ENCODE measurements around the gene ITIH5. TPM values are rescaled to one million over a fixed set of nuclear protein-coding genes. Genes with fewer than 3 reads are reported as not detected.
"Not testable (repeated sequence)": the region's sequence is repeated elsewhere in the genome, so short reads cannot be mapped to it uniquely, and the experiment has no call there.

ITIH5 gene
- total and polyA plus RNA-seq, 2 donors: 97.6 to 113 TPM

GRCh38 chr10:7701158-7701742, 34.5 kb upstream of the ITIH5 start:
- WGBS: 93% methylated on average over 8 of the region's 8 CpGs
- Histone ChIP-seq H3K27ac (ENCODE audit: low read depth) (no peak overlapping the region), H3K4me1 (ENCODE audit: insufficient read depth) (no peaks in the 10 kb centered on the region), H3K36me3 (ENCODE audit: insufficient read depth) (no peaks in the 10 kb centered on the region), H3K4me3 (ENCODE audit: low read depth, low read length) (no peak overlapping the region)
- DNase-seq (ENCODE audit: extremely low spot score): no peak

DNA sequence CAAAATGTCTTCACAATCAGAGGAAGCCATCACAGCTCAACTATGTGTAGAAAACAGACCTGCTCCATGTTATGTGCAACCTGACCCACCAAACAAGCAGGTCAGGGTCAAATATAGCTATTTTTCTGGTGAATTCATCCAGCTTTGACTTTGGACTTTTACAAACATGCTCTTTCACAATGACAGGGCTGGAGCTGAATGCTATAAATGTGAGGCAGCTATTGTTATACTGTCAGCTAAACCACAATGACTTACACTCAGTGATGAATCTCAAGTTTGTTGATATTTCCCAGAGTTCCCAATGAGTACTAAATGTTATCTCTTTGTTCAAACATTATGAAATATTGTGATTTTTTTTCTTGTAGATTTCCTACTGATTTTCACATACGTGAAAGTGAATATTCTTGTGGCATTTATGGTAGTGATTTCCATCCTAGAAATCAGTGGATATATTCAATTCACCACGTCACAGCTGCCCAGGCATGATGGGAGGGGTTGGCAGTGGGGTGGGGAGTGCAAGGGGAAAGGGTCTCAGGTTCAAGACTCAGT, 33.9 kb upstream of the ITIH5 start:
- no peaks in the 10 kb centered on the region for H3K4me1 ChIP-seq (ENCODE audit: insufficient read depth)
- no peak overlapping the region for H3K27ac ChIP-seq (ENCODE audit: low read depth)
- WGBS: 65% methylated on average over 2 of the region's 2 CpGs
- H3K36me3 ChIP-seq (ENCODE audit: insufficient read depth): no peaks in the 10 kb centered on the region
- DNase-seq (ENCODE audit: extremely low spot score): no peak
- no peak overlapping the region for H3K4me3 ChIP-seq (ENCODE audit: low read depth, low read length)

DNA sequence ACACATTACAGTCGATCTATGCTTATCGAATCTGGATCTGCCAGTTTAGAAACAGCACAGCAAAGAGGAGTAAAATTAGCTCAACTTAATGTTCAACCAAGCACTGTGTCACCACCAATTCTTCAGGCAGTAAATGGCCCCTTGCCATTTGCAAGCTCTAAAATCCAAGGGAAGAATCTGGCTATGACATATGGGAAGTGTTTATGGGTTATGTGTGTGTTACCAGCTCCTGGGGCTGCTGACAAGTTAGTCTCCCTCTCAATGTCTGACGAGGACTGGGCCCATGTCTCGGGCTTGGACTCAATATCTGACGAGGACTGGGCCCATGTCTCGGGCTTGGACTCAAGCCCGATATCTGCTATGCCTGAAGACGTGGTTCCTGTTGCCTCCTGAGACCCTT, 30.7 kb upstream of the ITIH5 start:
- no peaks in the 10 kb centered on the region for H3K36me3 ChIP-seq (ENCODE audit: insufficient read depth)
- 46% methylated on average over 8 of the region's 8 CpGs for WGBS
- no peak overlapping the region for H3K27ac ChIP-seq (ENCODE audit: low read depth)
- no peaks in the 10 kb centered on the region for H3K4me1 ChIP-seq (ENCODE audit: insufficient read depth)
- DNase-seq (ENCODE audit: extremely low spot score): no peak
- no peak overlapping the region for H3K4me3 ChIP-seq (ENCODE audit: low read depth, low read length)

DNA sequence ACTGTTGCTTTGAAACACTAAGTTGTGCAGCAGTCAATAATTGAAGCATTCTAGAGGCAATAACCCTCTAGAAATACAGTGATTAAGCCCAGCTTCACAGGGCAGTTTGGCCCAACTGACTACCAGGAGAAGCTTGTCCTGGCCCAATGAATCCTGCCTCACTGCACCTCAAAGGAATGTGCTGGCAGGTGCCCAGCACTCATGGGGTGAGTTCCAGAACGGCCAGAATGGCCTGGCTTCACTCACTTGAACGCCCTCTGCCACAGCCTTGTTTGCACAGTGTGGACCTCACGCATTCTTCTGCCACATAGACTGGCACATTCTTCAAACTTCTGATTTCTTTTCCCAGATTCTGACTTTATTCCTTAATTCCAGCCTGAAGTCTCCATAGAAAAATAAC, 29.8 kb upstream of the ITIH5 start:
- Histone ChIP-seq H3K27ac (ENCODE audit: low read depth) (no peak overlapping the region), H3K36me3 (ENCODE audit: insufficient read depth) (no peaks in the 10 kb centered on the region), H3K4me1 (ENCODE audit: insufficient read depth) (no peaks in the 10 kb centered on the region), H3K4me3 (ENCODE audit: low read depth, low read length) (no peak overlapping the region)
- WGBS: 62% methylated on average over 3 of the region's 3 CpGs
- DNase-seq (ENCODE audit: extremely low spot score): no peak

DNA sequence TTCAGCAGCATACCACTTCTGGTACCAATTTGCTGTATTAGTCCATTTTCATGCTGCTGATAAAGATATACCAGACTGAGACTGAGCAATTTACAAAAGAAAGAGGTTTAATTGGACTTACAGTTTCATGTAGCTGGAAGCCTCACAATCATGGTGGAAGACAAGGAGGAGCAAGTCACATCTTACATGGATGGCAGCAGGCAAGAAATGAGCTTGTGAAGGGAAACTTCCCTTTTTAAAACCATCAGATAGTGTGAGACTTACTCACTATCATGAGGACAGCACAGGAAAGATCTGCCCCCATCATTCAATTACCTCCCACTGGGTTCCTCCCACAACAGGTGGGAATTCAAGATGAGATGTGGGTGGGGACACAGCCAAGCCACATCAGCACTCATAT, 26.4 kb upstream of the ITIH5 start:
- DNase-seq (ENCODE audit: extremely low spot score); H3K4me3 ChIP-seq (ENCODE audit: low read depth, low read length); H3K27ac ChIP-seq (ENCODE audit: low read depth); H3K36me3 ChIP-seq (ENCODE audit: insufficient read depth); H3K4me1 ChIP-seq (ENCODE audit: insufficient read depth): not testable (repeated sequence)

DNA sequence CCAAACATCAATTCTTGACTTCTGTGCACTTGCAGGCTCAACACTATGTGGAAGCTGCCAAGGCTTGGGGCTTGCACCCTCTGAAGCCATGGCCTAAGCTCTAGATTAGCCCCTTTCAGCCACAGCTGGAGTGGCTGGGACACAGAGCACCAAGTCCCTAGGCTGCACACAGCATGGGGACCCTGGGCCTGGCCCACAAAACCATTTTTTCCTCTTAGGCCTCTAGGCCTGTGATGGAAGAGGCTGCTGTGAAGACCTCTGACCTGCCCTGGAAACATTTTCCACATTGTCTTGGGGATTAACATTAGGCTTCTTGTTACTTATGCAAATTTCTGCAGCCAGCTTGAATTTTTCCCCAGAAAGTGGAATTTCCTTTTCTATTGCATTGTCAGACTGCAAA, 25.6 kb upstream of the ITIH5 start:
- not testable (repeated sequence) for H3K36me3 ChIP-seq (ENCODE audit: insufficient read depth); H3K4me1 ChIP-seq (ENCODE audit: insufficient read depth); DNase-seq (ENCODE audit: extremely low spot score); H3K27ac ChIP-seq (ENCODE audit: low read depth); H3K4me3 ChIP-seq (ENCODE audit: low read depth, low read length)

GRCh38 chr10:7690885-7691597, 24.3 kb upstream of the ITIH5 start:
- not testable (repeated sequence) for H3K4me3 ChIP-seq (ENCODE audit: low read depth, low read length); H3K4me1 ChIP-seq (ENCODE audit: insufficient read depth); H3K27ac ChIP-seq (ENCODE audit: low read depth); DNase-seq (ENCODE audit: extremely low spot score); H3K36me3 ChIP-seq (ENCODE audit: insufficient read depth)
- 87% methylated on average over 3 of the region's 3 CpGs for WGBS

GRCh38 chr10:7689591-7689990, 22.8 kb upstream of the ITIH5 start:
- DNase-seq (ENCODE audit: extremely low spot score): no peak
- H3K4me3 ChIP-seq (ENCODE audit: low read depth, low read length): no peak overlapping the region
- H3K4me1 ChIP-seq (ENCODE audit: insufficient read depth): no peaks in the 10 kb centered on the region
- no peaks in the 10 kb centered on the region for H3K36me3 ChIP-seq (ENCODE audit: insufficient read depth)
- no peak overlapping the region for H3K27ac ChIP-seq (ENCODE audit: low read depth)

GRCh38 chr10:7687228-7687907, 20.6 kb upstream of the ITIH5 start:
- DNase-seq (ENCODE audit: extremely low spot score): peak; percentile 67
- 24% methylated on average over 20 of the region's 20 CpGs for WGBS
- no peak overlapping the region for H3K27ac ChIP-seq (ENCODE audit: low read depth)
- no peaks in the 10 kb centered on the region for H3K4me1 ChIP-seq (ENCODE audit: insufficient read depth)
- no peak overlapping the region for H3K4me3 ChIP-seq (ENCODE audit: low read depth, low read length)
- no peaks in the 10 kb centered on the region for H3K36me3 ChIP-seq (ENCODE audit: insufficient read depth)

DNA sequence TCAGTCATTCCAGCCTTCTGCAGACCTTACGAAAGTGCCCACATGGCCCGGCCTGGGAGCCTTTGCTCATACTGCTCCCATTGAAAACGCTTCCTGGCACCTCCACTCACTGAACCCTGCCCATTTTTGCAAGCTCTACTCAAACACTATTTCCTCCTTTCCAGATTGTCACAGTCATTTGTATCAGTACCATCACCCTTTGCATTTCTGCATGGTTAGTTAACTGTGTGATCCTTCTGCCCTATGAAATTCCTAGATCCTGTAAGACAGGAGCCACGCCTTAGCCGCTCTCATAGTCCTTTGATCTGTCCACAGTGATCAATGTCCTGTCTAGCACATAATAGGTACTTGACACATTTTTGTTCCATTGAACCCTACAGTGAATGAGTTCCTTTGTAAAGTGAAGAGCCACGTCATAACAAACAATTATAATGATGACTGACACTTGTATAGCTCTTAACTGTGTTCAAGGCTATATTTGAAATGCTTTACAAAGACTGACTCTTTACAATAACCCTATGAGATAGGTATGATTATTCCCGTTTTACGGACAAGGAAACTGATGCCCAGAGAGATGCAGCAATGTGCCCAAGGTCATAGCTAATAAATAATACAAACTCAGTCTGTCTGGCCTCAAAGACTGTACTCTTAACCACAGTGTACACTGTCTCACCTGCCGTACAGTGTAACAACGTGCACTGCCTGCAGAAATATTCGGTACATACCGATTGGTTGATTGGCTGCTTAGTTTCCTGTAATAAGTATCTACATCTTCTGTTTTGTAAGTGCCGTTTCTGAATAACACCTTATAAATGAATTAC, 19.8 kb upstream of the ITIH5 start:
- no peak for DNase-seq (ENCODE audit: extremely low spot score)
- WGBS: 85% methylated on average over 13 of the region's 13 CpGs
- Histone ChIP-seq H3K27ac (ENCODE audit: low read depth) (no peak overlapping the region), H3K4me1 (ENCODE audit: insufficient read depth) (no peaks in the 10 kb centered on the region), H3K4me3 (ENCODE audit: low read depth, low read length) (no peak overlapping the region), H3K36me3 (ENCODE audit: insufficient read depth) (no peaks in the 10 kb centered on the region)

GRCh38 chr10:7680078-7680477, 13.3 kb upstream of the ITIH5 start:
- not testable (repeated sequence) for DNase-seq (ENCODE audit: extremely low spot score); H3K4me1 ChIP-seq (ENCODE audit: insufficient read depth); H3K36me3 ChIP-seq (ENCODE audit: insufficient read depth); H3K27ac ChIP-seq (ENCODE audit: low read depth); H3K4me3 ChIP-seq (ENCODE audit: low read depth, low read length)
- 82% methylated on average over 5 of the region's 5 CpGs for WGBS

- no peaks in the 10 kb centered on the region for H3K4me1 ChIP-seq (ENCODE audit: insufficient read depth)
- H3K27ac ChIP-seq (ENCODE audit: low read depth): no peak overlapping the region
- H3K4me3 ChIP-seq (ENCODE audit: low read depth, low read length): no peak overlapping the region
- DNase-seq (ENCODE audit: extremely low spot score): no peak
- 82% methylated on average over 1 of the region's 1 CpG for WGBS
- no peaks in the 10 kb centered on the region for H3K36me3 ChIP-seq (ENCODE audit: insufficient read depth)
Measured at GRCh38 chr10:7679256-7679655, 12.5 kb upstream of the ITIH5 start.

- no peak overlapping the region for H3K27ac ChIP-seq (ENCODE audit: low read depth)
- no peak for DNase-seq (ENCODE audit: extremely low spot score)
- no peak overlapping the region for H3K4me3 ChIP-seq (ENCODE audit: low read depth, low read length)
- 92% methylated on average over 23 of the region's 23 CpGs for WGBS
- no peaks in the 10 kb centered on the region for H3K36me3 ChIP-seq (ENCODE audit: insufficient read depth)
- H3K4me1 ChIP-seq (ENCODE audit: insufficient read depth): no peaks in the 10 kb centered on the region
Measured at GRCh38 chr10:7672341-7673134, 5.8 kb upstream of the ITIH5 start.
